H1 (cell line): ENCODE data around the gene CORO2B. TPM values are rescaled to one million over a fixed set of nuclear protein-coding genes. Genes with fewer than 3 reads are reported as not detected.

Experiments
- CTCF ChIA-PET: fragments of 300-600 bp; sonication (Branson Sonifier 250); formaldehyde crosslinking; loops from one replicate; lab custom pipeline; 2021; ENCODE audit not compliant: partially characterized antibody; lab: Charles Lee
- POLR2A ChIA-PET: fragments of 300-600 bp; sonication (Branson Sonifier 250); formaldehyde crosslinking; loops from one replicate; lab custom pipeline; 2021; ENCODE audit warnings: inconsistent platforms; ENCODE audit not compliant: partially characterized antibody; lab: Charles Lee
- DNase-seq, 2 experiments: peaks; one replicate each; pipeline versions ENCODE4 v3.0.0 to v3.0.0-alpha.2; 2010 to 2022; ENCODE audit warnings: low spot score in 2 of 2, low read depth in 1 of 2, mixed read lengths in 1 of 2
- FAIRE-seq: peaks from 2 replicates; lab custom pipeline; 2011; peaks lifted over from hg19 to GRCh38; lab: Jason Lieb, UNC
- H2AFZ ChIP-seq: 2 replicates; pipeline ENCODE4 v1.8.1; 2012; ENCODE audit warnings: low read length, inconsistent platforms
- H2AK5ac ChIP-seq: 2 replicates; pipeline ENCODE4 v1.6.1; 2013; ENCODE audit warnings: low read depth, low read length
- H2BK120ac ChIP-seq: replicated peaks from 2 replicates; pipeline ENCODE3; 2013; ENCODE audit warnings: low read depth, low read length, inconsistent platforms
- H2BK12ac ChIP-seq: 2 replicates; pipeline ENCODE4 v1.6.1; 2013; ENCODE audit warnings: low read depth, low read length
- H2BK15ac ChIP-seq: 2 replicates; pipeline ENCODE4 v1.6.1; 2013; ENCODE audit warnings: low read length
- H2BK20ac ChIP-seq: 2 replicates; pipeline ENCODE4 v1.6.1; 2013; ENCODE audit warnings: low read length
- H2BK5ac ChIP-seq: 2 replicates; pipeline ENCODE4 v1.6.1; 2013; ENCODE audit warnings: low read depth, low read length
- H3K14ac ChIP-seq: 2 replicates; pipeline ENCODE4 v1.6.1; 2013; ENCODE audit warnings: inconsistent platforms; ENCODE audit not compliant: insufficient read length
- H3K18ac ChIP-seq: 2 replicates; pipeline ENCODE4 v1.6.1; 2013; ENCODE audit warnings: low read length; ENCODE audit errors: extremely low read depth
- H3K23ac ChIP-seq: 2 replicates; pipeline ENCODE4 v1.6.1; 2013; ENCODE audit warnings: inconsistent platforms; ENCODE audit not compliant: insufficient read length
- H3K23me2 ChIP-seq: 2 replicates; pipeline ENCODE4 v1.6.1; 2013; ENCODE audit warnings: low read depth, low read length
- H3K27ac ChIP-seq: 2 replicates; pipeline ENCODE4 v1.6.1; 2011; ENCODE audit warnings: low read depth, low read length, inconsistent platforms
- H3K27me3 ChIP-seq, 4 experiments: replicated peaks in 1 of 4; 1 replicate in 1 of 4; 2 replicates in 3 of 4; pipeline versions ENCODE4 v1.6.1 to v1.8.1; 2011 to 2013; ENCODE audit warnings: low read length in 3 of 4, mild to moderate bottlenecking in 3 of 4, inconsistent platforms in 2 of 4, mixed read lengths in 2 of 4, moderate library complexity in 1 of 4; ENCODE audit not compliant: control insufficient read depth in 3 of 4, insufficient read depth in 3 of 4; ENCODE audit errors: extremely low read depth in 1 of 4
- H3K36me3 ChIP-seq, 4 experiments: 2 replicates each; pipeline versions ENCODE4 v1.6.1 to v1.8.1; 2011 to 2013; ENCODE audit warnings: mild to moderate bottlenecking in 4 of 4, low read length in 3 of 4, moderate library complexity in 2 of 4, control low read depth in 1 of 4, inconsistent platforms in 1 of 4; ENCODE audit not compliant: insufficient read depth in 4 of 4, control insufficient read depth in 2 of 4
- H3K4ac ChIP-seq: replicated peaks from 2 replicates; pipeline ENCODE3; 2013; ENCODE audit warnings: low read length, low read depth, mixed read lengths, inconsistent platforms; ENCODE audit not compliant: insufficient read length
- H3K4me1 ChIP-seq, 4 experiments: replicated peaks in 1 of 4; 1 replicate in 1 of 4; 2 replicates in 3 of 4; pipeline versions ENCODE4 v1.6.1 to v1.8.1; 2011 to 2013; ENCODE audit warnings: low read length in 3 of 4, inconsistent platforms in 2 of 4, mixed read lengths in 1 of 4; ENCODE audit not compliant: insufficient read depth in 4 of 4, control insufficient read depth in 3 of 4
- H3K4me2 ChIP-seq, 2 experiments: 2 replicates each; pipeline versions ENCODE4 v1.6.1 to v1.8.1; 2011 to 2013; ENCODE audit warnings: low read depth in 2 of 2, low read length in 2 of 2, control low read depth in 1 of 2, inconsistent platforms in 1 of 2, mild to moderate bottlenecking in 1 of 2; ENCODE audit not compliant: insufficient read depth in 1 of 2
- H3K4me3 ChIP-seq, 4 experiments: fragments of 200-600, 300-600 bp in 1 of 4; sonication (generic), shearing (Covaris generic), sonication (Bioruptor Twin) in 1 of 4; 2 replicates each; pipeline versions ENCODE4 v1.5.1 to v1.8.1; 2011 to 2016; ENCODE audit warnings: low read length in 4 of 4, low read depth in 3 of 4, control low read depth in 2 of 4, inconsistent platforms in 2 of 4, mild to moderate bottlenecking in 2 of 4, mixed read lengths in 1 of 4, moderate library complexity in 1 of 4; ENCODE audit not compliant: insufficient read depth in 2 of 4; ENCODE audit errors: extremely low read depth in 1 of 4
- H3K56ac ChIP-seq: replicated peaks from 2 replicates; pipeline ENCODE3; 2013; ENCODE audit warnings: low read depth, mild to moderate bottlenecking, mixed read lengths, low read length, inconsistent platforms; ENCODE audit not compliant: insufficient read length
- H3K79me1 ChIP-seq: 2 replicates; pipeline ENCODE4 v1.6.1; 2013; ENCODE audit warnings: low read depth, low read length, control low read depth
- H3K79me2 ChIP-seq, 2 experiments: 2 replicates each; pipeline versions ENCODE4 v1.6.1 to v1.8.1; 2012 to 2013; ENCODE audit warnings: low read length in 2 of 2, mild to moderate bottlenecking in 2 of 2, inconsistent platforms in 1 of 2; ENCODE audit not compliant: insufficient read depth in 2 of 2, control insufficient read depth in 1 of 2
- H3K9ac ChIP-seq, 4 experiments: replicated peaks in 1 of 4; 1 replicate in 1 of 4; 2 replicates in 3 of 4; pipeline versions ENCODE4 v1.6.1 to v1.8.1; 2011 to 2013; ENCODE audit warnings: low read depth in 3 of 4, low read length in 3 of 4, control low read depth in 2 of 4, mild to moderate bottlenecking in 2 of 4, moderate library complexity in 2 of 4, inconsistent platforms in 1 of 4; ENCODE audit errors: extremely low read depth in 1 of 4
- H3K9me3 ChIP-seq, 2 experiments: 2 replicates each; pipeline versions ENCODE4 v1.6.1 to v1.8.1; 2012 to 2013; ENCODE audit warnings: mild to moderate bottlenecking in 2 of 2, moderate library complexity in 2 of 2, control low read depth in 1 of 2, inconsistent platforms in 1 of 2, low read depth in 1 of 2, low read length in 1 of 2, mixed read lengths in 1 of 2; ENCODE audit not compliant: insufficient read depth in 2 of 2
- H4K20me1 ChIP-seq, 2 experiments: replicated peaks in 1 of 2; 2 replicates each; pipeline versions ENCODE3 to v1.8.1; 2011 to 2013; ENCODE audit warnings: inconsistent platforms in 2 of 2, low read length in 2 of 2, mild to moderate bottlenecking in 1 of 2; ENCODE audit not compliant: insufficient read depth in 2 of 2, control insufficient read depth in 1 of 2
- H4K5ac ChIP-seq: 2 replicates; pipeline ENCODE4 v1.6.1; 2013; ENCODE audit warnings: low read length, low read depth, mixed read lengths, inconsistent platforms; ENCODE audit not compliant: insufficient read length
- H4K8ac ChIP-seq: 2 replicates; pipeline ENCODE4 v1.8.0; 2013; ENCODE audit warnings: mild to moderate bottlenecking, moderate library complexity, low read length, inconsistent platforms; ENCODE audit not compliant: insufficient read depth; ENCODE audit errors: extremely low read depth
- H4K91ac ChIP-seq: replicated peaks from 2 replicates; pipeline ENCODE3; 2013; ENCODE audit warnings: low read length, mixed read lengths, inconsistent platforms; ENCODE audit not compliant: insufficient read length
- ATF3 ChIP-seq: IDR thresholded peaks from 2 replicates; pipeline ENCODE4 v1.6.1; 2011; ENCODE audit warnings: low read depth, mild to moderate bottlenecking, low read length; ENCODE audit not compliant: insufficient read depth
- BACH1 ChIP-seq: IDR thresholded peaks from 2 replicates; pipeline ENCODE4 v1.6.1; 2012; ENCODE audit warnings: low read length, improper control_type of control experiment
- CEBPB ChIP-seq: IDR thresholded peaks from 2 replicates; pipeline ENCODE4 v1.6.1; 2012; ENCODE audit warnings: low read depth, low read length
- CHD2 ChIP-seq: IDR thresholded peaks from 2 replicates; pipeline ENCODE4 v1.6.1; 2012; ENCODE audit warnings: low read length, improper control_type of control experiment
- CREB1 ChIP-seq: IDR thresholded peaks from 2 replicates; pipeline ENCODE4 v1.6.1; 2012; ENCODE audit warnings: inconsistent platforms
- GABPA ChIP-seq: IDR thresholded peaks from 2 replicates; pipeline ENCODE4 v1.6.1; 2011; ENCODE audit warnings: mild to moderate bottlenecking, low read length, moderate library complexity, borderline replicate concordance; ENCODE audit not compliant: insufficient read depth
- JUND ChIP-seq: IDR thresholded peaks from 2 replicates; pipeline ENCODE4 v1.6.1; 2011; ENCODE audit warnings: mild to moderate bottlenecking, improper control_type of control experiment, low read length
- NRF1 ChIP-seq: IDR thresholded peaks from 2 replicates; pipeline ENCODE4 v1.6.1; 2011; ENCODE audit warnings: mild to moderate bottlenecking, low read depth, low read length, improper control_type of control experiment
- POLR2AphosphoS5 ChIP-seq: IDR thresholded peaks from 2 replicates; pipeline ENCODE4 v1.6.1; 2011; ENCODE audit warnings: low read depth, low read length
- RAD21 ChIP-seq, 2 experiments: IDR thresholded peaks in 1 of 2; conservative IDR thresholded peaks in 1 of 2; 2 replicates each; pipeline ENCODE4 v1.6.1; 2011; ENCODE audit warnings: low read depth in 2 of 2, low read length in 2 of 2, improper control_type of control experiment in 1 of 2, inconsistent platforms in 1 of 2, mild to moderate bottlenecking in 1 of 2, moderate library complexity in 1 of 2
- SP4 ChIP-seq: IDR thresholded peaks from 2 replicates; pipeline ENCODE4 v1.6.1; 2012; ENCODE audit warnings: low read length, inconsistent platforms
- SRF ChIP-seq: IDR thresholded peaks from 2 replicates; pipeline ENCODE4 v1.6.1; 2011; ENCODE audit warnings: mild to moderate bottlenecking, low read depth, low read length, moderate library complexity
- TBP ChIP-seq: IDR thresholded peaks from 2 replicates; pipeline ENCODE4 v1.6.1; 2011; ENCODE audit warnings: low read depth, low read length, improper control_type of control experiment
- YY1 ChIP-seq: IDR thresholded peaks from 2 replicates; pipeline ENCODE4 v1.6.1; 2011; ENCODE audit warnings: low read depth, mild to moderate bottlenecking, low read length
- ZNF274 ChIP-seq: IDR thresholded peaks from 2 replicates; pipeline ENCODE4 v1.7.0; 2012; ENCODE audit warnings: low read length, borderline replicate concordance; ENCODE audit errors: extremely low read depth
- WGBS, 2 experiments: shearing (Covaris generic) in 1 of 2; methylation state at CpG; one replicate each; pipeline versions ENCODE4 v1.1.6 to v1.1.7; 2013 to 2015; ENCODE audit warnings: low lambda C conversion rate in 2 of 2, mixed read lengths in 2 of 2, inconsistent platforms in 1 of 2, low coverage in 1 of 2, missing lambda C conversion rate in 1 of 2; ENCODE audit not compliant: insufficient replicate concordance in 2 of 2, insufficient coverage in 1 of 2, insufficient read length in 1 of 2; ENCODE audit errors: extremely low coverage in 1 of 2, missing lambda C conversion rate in 1 of 2; 5-methylcytosine and 5-hydroxymethylcytosine counted together
- polyA plus RNA-seq, 7 experiments: library from polyadenylated mRNA; depleted of rRNA in 3 of 7; stranded (reverse) in 5 of 7; unstranded in 2 of 7; fragments of >200 nt in 5 of 7; fragments of 200-250 nt in 2 of 7; gene quantifications; 1 replicate in 5 of 7; 2 replicates in 1 of 7; 4 replicates in 1 of 7; pipeline versions ENCODE4 v1.2.1 to v1.2.3, GENCODE V29; 2011 to 2013; ENCODE audit warnings: missing spikeins in 2 of 7, mixed read lengths in 2 of 7
- total RNA-seq: library from RNA; stranded (reverse); fragmentation: NEBNext Ultra II Directional; extraction: Animal tissue kit (Norgen Biotek cat#: 25700); gene quantifications from 2 replicates; pipeline ENCODE4 v1.2.1, GENCODE V29; 2021

CORO2B gene
- total and polyA plus RNA-seq, 2 of the 8 experiments (the other 6 are each of a cell fraction or from before 2014, with no cell fraction given): 3.4 to 6.7 TPM

GRCh38 chr15:68606375-68606774 lies 27.6 kb downstream of the CORO2B start:
- Histone ChIP-seq H3K23ac (no peak overlapping the region), H2AK5ac (no peak overlapping the region), H4K5ac (no peak overlapping the region), H3K4ac (no peak overlapping the region), H3K27me3 (no peaks in the 10 kb centered on the region; a peak in 2 of 7 replicates), H4K20me1 (no peaks in the 10 kb centered on the region), H3K36me3 (no peaks in the 10 kb centered on the region), H3K27ac (no peak overlapping the region), H3K79me1 (no peaks in the 10 kb centered on the region; the same call in 1 of the 2 replicates), H3K4me2 (no peak overlapping the region), H2AFZ (no peak overlapping the region), H2BK5ac (no peak overlapping the region), H3K14ac (no peak overlapping the region), H3K18ac (no peak overlapping the region), H3K4me1 (peaks cover 6 to 22% (median 14%) of the 10 kb centered on the region in 4 experiments), H3K9me3 (no peaks in the 10 kb centered on the region), H3K79me2 (no peaks in the 10 kb centered on the region), H2BK120ac (no peak overlapping the region), H3K9ac (no peak overlapping the region), H3K23me2 (no peaks in the 10 kb centered on the region; the same call in 1 of the 2 replicates), H3K4me3 (no peak overlapping the region), H3K56ac (no peak overlapping the region), H2BK20ac (no peak overlapping the region), H4K8ac (no peak overlapping the region), H2BK15ac (no peak overlapping the region), H4K91ac (no peak overlapping the region), H2BK12ac (no peak overlapping the region)
- POLR2A ChIA-PET: interaction anchor here (1.1 to 1.3 kb wide), 2 partner anchors 8 to 20 kb away, joined by 3 read pairs; no protein-coding TSS in a partner anchor
- 92% methylated on average over 3 of the region's 3 CpGs; no CpG with 5 or more reads in 1 of the 2 experiments for WGBS, 2 experiments
- FAIRE-seq: no peak
- CTCF ChIA-PET: interaction anchor here (0.7 to 2.6 kb wide), 8 partner anchors 11 to 66 kb away, joined by 3 to 10 read pairs (median 5); no protein-coding TSS in a partner anchor
- DNase-seq: no peak
- TF ChIP-seq JUND (no peak), CHD2 (no peak), POLR2AphosphoS5 (no peak), TBP (no peak), ATF3 (no peak), RAD21 (IDR thresholded peaks at IDR 0.05 in 1 of 2, conservative IDR thresholded peaks at IDR 0.05 in 1 of 2; ENCODE audit: low read depth in 2 of 2, low read length in 2 of 2) (no peak), SRF (no peak), GABPA (no peak), CEBPB (no peak), ZNF274 (no peak), NRF1 (no peak), CREB1 (no peak), YY1 (no peak), SP4 (no peak), BACH1 (no peak)
